DND-41 (cell line): Measurements from ENCODE around the gene HES6.

Source experiments
- EZH2 ChIP-seq: IDR thresholded peaks from 3 replicates; pipeline ENCODE4 v1.6.1; 2012; ENCODE audit warnings: borderline replicate concordance, low read depth, mild to moderate bottlenecking, moderate library complexity, low read length, inconsistent platforms; ENCODE audit not compliant: severe bottlenecking
- TF ChIP-seq, protein P1 (sequence below): IDR thresholded peaks from 2 replicates; pipeline ENCODE4 v1.5.1; 2012; ENCODE audit warnings: borderline replicate concordance, low read length, moderate library complexity, mild to moderate bottlenecking; ENCODE audit not compliant: poor library complexity, severe bottlenecking; ENCODE audit errors: extremely low read depth

DNA sequence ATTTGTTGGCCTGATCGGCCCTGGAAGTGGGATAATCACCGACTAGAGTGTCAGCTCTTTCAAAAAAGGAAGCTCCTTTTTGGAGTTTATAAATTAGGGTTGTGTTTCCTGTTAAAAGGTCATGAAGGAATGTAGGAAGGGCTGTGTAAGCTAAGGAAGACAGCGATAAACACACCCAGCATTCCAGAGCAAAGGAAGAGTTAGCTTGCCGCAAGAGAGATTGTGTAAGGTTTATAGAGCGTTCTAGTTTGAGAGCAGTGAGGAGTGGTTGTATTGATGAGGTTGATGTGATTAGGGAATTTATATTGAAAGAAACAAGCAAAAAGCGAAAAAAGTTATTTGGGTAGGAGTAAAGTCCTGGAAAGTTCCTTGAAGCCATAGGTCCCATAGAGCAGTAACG lies 32.8 kb downstream of the HES6 start:
- TF ChIP-seq, protein P1, sequence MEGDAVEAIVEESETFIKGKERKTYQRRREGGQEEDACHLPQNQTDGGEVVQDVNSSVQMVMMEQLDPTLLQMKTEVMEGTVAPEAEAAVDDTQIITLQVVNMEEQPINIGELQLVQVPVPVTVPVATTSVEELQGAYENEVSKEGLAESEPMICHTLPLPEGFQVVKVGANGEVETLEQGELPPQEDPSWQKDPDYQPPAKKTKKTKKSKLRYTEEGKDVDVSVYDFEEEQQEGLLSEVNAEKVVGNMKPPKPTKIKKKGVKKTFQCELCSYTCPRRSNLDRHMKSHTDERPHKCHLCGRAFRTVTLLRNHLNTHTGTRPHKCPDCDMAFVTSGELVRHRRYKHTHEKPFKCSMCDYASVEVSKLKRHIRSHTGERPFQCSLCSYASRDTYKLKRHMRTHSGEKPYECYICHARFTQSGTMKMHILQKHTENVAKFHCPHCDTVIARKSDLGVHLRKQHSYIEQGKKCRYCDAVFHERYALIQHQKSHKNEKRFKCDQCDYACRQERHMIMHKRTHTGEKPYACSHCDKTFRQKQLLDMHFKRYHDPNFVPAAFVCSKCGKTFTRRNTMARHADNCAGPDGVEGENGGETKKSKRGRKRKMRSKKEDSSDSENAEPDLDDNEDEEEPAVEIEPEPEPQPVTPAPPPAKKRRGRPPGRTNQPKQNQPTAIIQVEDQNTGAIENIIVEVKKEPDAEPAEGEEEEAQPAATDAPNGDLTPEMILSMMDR, result no peak
- TF ChIP-seq EZH2, result no peak
